HCT116 (cell line): Measurements from ENCODE around the gene ADORA1.

Source experiments
- CBX3 ChIP-seq: IDR thresholded peaks from 2 replicates; pipeline ENCODE4 v1.6.1; 2012; ENCODE audit warnings: low read depth
- ZBTB33 ChIP-seq: IDR thresholded peaks from 2 replicates; pipeline ENCODE4 v1.6.1; 2011; ENCODE audit warnings: mild to moderate bottlenecking, low read length, moderate library complexity; ENCODE audit not compliant: insufficient replicate concordance; ENCODE audit errors: extremely low read depth

DNA sequence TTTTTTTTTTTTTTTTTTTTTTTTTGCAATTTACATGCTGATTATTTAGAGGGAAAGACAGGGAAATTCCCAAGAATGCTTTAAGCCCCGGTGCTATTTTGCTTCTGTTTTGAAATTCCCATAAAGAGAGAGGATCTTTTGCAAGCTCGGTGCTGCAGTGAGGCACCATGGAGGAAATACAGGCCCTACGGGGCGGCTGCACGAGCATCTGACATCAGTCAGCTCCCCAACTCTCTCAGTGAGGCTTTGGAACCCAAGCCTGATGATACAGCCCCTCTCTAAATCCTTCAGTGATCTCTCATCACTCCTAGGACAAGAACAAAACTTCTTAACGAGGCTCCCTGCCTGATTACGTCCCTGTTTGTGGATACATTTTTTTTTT, 59.8 kb downstream of the ADORA1 start:
- TF ChIP-seq ZBTB33, result no peak
- TF ChIP-seq CBX3, result no peak
